Femur (tissue), 1 donor: Measurements from ENCODE around the gene IFI27L1.

Source experiments
- DNase-seq: peaks from one replicate; pipeline ENCODE4 v3.0.0-alpha.2; 2017

Gene IFI27L1

GRCh38 chr14:94080621-94081385, at the start of gene IFI27L1, which contains the start of gene DDX24:
Gene IFI27L1, plus strand, starts transcription at chr14:94081310. Its CDS starts 15,628 bp downstream, at chr14:94096938.
Gene DDX24, minus strand, starts transcription at chr14:94081202. Its CDS starts 1,460 bp downstream, at chr14:94079742.
- peak; percentile 98 for DNase-seq

- DNase-seq: no peak
Measured at GRCh38 chr14:94031883-94032279, 49.2 kb upstream of the IFI27L1 start.

GRCh38 chr14:94034886-94035285, 46.2 kb upstream of the IFI27L1 start:
- no peak for DNase-seq

- peak; percentile 65 for DNase-seq
Measured at GRCh38 chr14:94036313-94037167, 44.6 kb upstream of the IFI27L1 start.

GRCh38 chr14:94037954-94038353, 43.2 kb upstream of the IFI27L1 start:
- DNase-seq: no peak

GRCh38 chr14:94038510-94038909, 42.6 kb upstream of the IFI27L1 start:
- no peak for DNase-seq

- DNase-seq: no peak
Measured at GRCh38 chr14:94038921-94039629, 42.0 kb upstream of the IFI27L1 start.

- no peak for DNase-seq
Measured at GRCh38 chr14:94040247-94040646, 40.9 kb upstream of the IFI27L1 start.

- no peak for DNase-seq
Measured at GRCh38 chr14:94040796-94041195, 40.3 kb upstream of the IFI27L1 start.

GRCh38 chr14:94041551-94042346, 39.4 kb upstream of the IFI27L1 start:
- no peak for DNase-seq

GRCh38 chr14:94042433-94043091, 38.5 kb upstream of the IFI27L1 start:
- no peak for DNase-seq

- DNase-seq: no peak
Measured at GRCh38 chr14:94043111-94043755, 37.9 kb upstream of the IFI27L1 start.

- no peak for DNase-seq
Measured at GRCh38 chr14:94043756-94044475, 37.2 kb upstream of the IFI27L1 start.

GRCh38 chr14:94044476-94045091, 36.5 kb upstream of the IFI27L1 start:
- no peak for DNase-seq

- no peak for DNase-seq
Measured at GRCh38 chr14:94045101-94045500, 36.0 kb upstream of the IFI27L1 start.

- no peak for DNase-seq
Measured at GRCh38 chr14:94045563-94046345, 35.4 kb upstream of the IFI27L1 start.

GRCh38 chr14:94046696-94047250, 34.3 kb upstream of the IFI27L1 start:
- no peak for DNase-seq

- no peak for DNase-seq
Measured at GRCh38 chr14:94047581-94047980, 33.5 kb upstream of the IFI27L1 start.
